ENCODE results near the gene MESD. TPM values are rescaled to one million over a fixed set of nuclear protein-coding genes. Genes with fewer than 3 reads are reported as not detected.

MESD gene
- polyA plus RNA-seq, 1 of the 3 experiments (the other 2 are of a cell fraction) = 15.2 TPM

DNA sequence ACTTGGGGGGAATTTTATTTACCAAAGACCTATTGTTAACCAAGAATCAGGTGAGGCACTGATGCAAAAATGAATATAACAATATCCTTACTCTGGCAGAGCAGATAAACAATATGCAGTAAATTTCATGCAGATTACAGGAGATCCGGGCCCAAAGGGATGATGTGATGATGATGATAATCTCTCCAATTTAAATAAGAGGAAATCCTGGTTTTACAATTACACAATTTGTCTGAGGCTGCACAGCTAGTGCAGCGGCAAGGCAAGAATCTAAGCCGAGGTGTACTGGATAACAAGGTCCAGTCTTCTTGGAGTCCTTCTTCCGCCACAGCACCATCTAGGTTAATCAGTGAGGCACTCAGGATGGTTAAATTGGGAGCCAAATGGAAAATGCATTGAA, 2.4 kb upstream of the MESD start:
- Histone ChIP-seq H3F3A (replicated peaks; ENCODE audit: insufficient read depth) (no peaks in the 10 kb centered on the region), H3K4me3 (ENCODE audit: low read depth in 2 of 2, low read length in 1 of 2) (no peak overlapping the region), H3K9me2 (no peaks in the 10 kb centered on the region), H3K36me3 (replicated peaks in 1 of 2; ENCODE audit: control insufficient read depth in 1 of 2, insufficient read depth in 2 of 2, low read length in 1 of 2) (no peaks in the 10 kb centered on the region), H3K79me2 (ENCODE audit: insufficient read depth) (peaks cover 25% of the 10 kb centered on the region), H4K20me1 (ENCODE audit: insufficient read depth) (no peaks in the 10 kb centered on the region), H3K9ac (no peak overlapping the region), H2AFZ (ENCODE audit: low read depth) (no peak overlapping the region), H3K4me1 (ENCODE audit: control insufficient read depth in 1 of 2, insufficient read depth in 2 of 2, low read depth in 1 of 2, low read length in 1 of 2) (peaks cover 0 to 8% of the 10 kb centered on the region in 2 experiments; a peak in 2 of 4 replicates), H3K9me3 (no peaks in the 10 kb centered on the region), H3K27ac (ENCODE audit: low read depth in 2 of 2, low read length in 1 of 2) (no peak overlapping the region), H3K27me3 (ENCODE audit: insufficient read depth) (no peaks in the 10 kb centered on the region), H3K4me2 (no peak overlapping the region)
- POLR2A ChIA-PET = no interaction called here
- DNase-seq = no peak
- CTCF ChIA-PET = interaction anchor here (0.6 to 1.7 kb wide), 5 partner anchors 10 to 560 kb away, joined by 3 to 5 read pairs (median 3); no protein-coding TSS in a partner anchor
- WGBS (ENCODE audit: low lambda C conversion rate) = 73% methylated on average over 4 of the region's 4 CpGs
- TF ChIP-seq EP300 (IDR thresholded peaks at IDR 0.05; ENCODE audit: borderline replicate concordance in 1 of 2, low read depth in 1 of 2, low read length in 1 of 2) (no peak), TEAD4 (IDR thresholded peaks at IDR 0.05; ENCODE audit: borderline replicate concordance, insufficient read depth) (no peak), ELF1 (IDR thresholded peaks at IDR 0.05) (no peak), EZH2phosphoT487 (IDR thresholded peaks at IDR 0.05; ENCODE audit: borderline replicate concordance, low read depth) (no peak), NFIC (IDR thresholded peaks at IDR 0.05; ENCODE audit: borderline replicate concordance) (no peak), POLR2AphosphoS5 (IDR thresholded peaks at IDR 0.05; ENCODE audit: low read depth, low read length) (no peak), MXI1 (IDR thresholded peaks at IDR 0.05; ENCODE audit: low read depth, low read length) (no peak), TAF1 (IDR thresholded peaks at IDR 0.05; ENCODE audit: borderline replicate concordance, low read depth, low read length) (no peak), MEF2A (IDR thresholded peaks at IDR 0.05; ENCODE audit: borderline replicate concordance, low read depth) (no peak), TCF12 (IDR thresholded peaks at IDR 0.05) (no peak), GABPA (IDR thresholded peaks at IDR 0.05; ENCODE audit: low read depth) (no peak), FOXJ3 (CRISPR knock-in tag; IDR thresholded peaks at IDR 0.05) (no peak), RCOR1 (IDR thresholded peaks at IDR 0.05; ENCODE audit: low read length) (no peak)
- TF ChIP-seq, protein P1, sequence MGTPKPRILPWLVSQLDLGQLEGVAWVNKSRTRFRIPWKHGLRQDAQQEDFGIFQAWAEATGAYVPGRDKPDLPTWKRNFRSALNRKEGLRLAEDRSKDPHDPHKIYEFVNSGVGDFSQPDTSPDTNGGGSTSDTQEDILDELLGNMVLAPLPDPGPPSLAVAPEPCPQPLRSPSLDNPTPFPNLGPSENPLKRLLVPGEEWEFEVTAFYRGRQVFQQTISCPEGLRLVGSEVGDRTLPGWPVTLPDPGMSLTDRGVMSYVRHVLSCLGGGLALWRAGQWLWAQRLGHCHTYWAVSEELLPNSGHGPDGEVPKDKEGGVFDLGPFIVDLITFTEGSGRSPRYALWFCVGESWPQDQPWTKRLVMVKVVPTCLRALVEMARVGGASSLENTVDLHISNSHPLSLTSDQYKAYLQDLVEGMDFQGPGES (IDR thresholded peaks at IDR 0.05; ENCODE audit: low read depth, low read length) = no peak
- TF ChIP-seq, protein P2, sequence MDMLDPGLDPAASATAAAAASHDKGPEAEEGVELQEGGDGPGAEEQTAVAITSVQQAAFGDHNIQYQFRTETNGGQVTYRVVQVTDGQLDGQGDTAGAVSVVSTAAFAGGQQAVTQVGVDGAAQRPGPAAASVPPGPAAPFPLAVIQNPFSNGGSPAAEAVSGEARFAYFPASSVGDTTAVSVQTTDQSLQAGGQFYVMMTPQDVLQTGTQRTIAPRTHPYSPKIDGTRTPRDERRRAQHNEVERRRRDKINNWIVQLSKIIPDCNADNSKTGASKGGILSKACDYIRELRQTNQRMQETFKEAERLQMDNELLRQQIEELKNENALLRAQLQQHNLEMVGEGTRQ (IDR thresholded peaks at IDR 0.05; ENCODE audit: borderline replicate concordance, low read depth, low read length) = no peak

DNA sequence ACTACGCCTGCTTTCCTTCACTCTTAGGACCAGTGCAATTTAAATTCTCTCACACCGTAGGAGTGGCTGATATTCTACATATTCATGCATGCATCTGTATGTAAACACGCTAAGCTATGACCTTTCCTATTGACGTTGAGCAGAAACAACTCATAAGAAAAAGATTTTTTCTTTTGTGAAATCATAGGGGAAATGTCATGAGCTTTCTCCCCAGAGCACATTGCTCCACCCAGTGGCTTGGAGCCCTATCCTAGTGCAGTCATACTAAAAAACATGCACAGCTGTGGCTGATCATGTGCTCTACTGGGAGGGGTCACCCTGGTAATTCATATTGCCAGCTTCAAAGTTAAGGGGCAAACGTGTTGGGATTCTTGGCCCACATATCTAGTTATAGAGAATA, 1.8 kb upstream of the MESD start:
- no peaks in the 10 kb centered on the region for H3K9me2 ChIP-seq
- no peaks in the 10 kb centered on the region for H3K27me3 ChIP-seq (ENCODE audit: insufficient read depth)
- no peak for DNase-seq
- no peak overlapping the region for H3K9ac ChIP-seq
- H3K79me2 ChIP-seq (ENCODE audit: insufficient read depth) = peaks cover 31% of the 10 kb centered on the region
- ChIA-PET POLR2A (interaction anchor here (1.4 to 1.6 kb wide), 2 partner anchors 9 to 11 kb away, joined by 3 to 8 read pairs; partner anchors contain the start of gene TLNRD1), CTCF (interaction anchor here (0.6 to 1.7 kb wide), 6 partner anchors 14 to 559 kb away, joined by 3 to 6 read pairs (median 4); no protein-coding TSS in a partner anchor)
- no peak overlapping the region for H3K4me3 ChIP-seq (ENCODE audit: low read depth in 2 of 2, low read length in 1 of 2)
- H3K27ac ChIP-seq (ENCODE audit: low read depth in 2 of 2, low read length in 1 of 2) = no peak overlapping the region
- no peaks in the 10 kb centered on the region for H3F3A ChIP-seq (replicated peaks; ENCODE audit: insufficient read depth)
- H3K4me1 ChIP-seq (ENCODE audit: control insufficient read depth in 1 of 2, insufficient read depth in 2 of 2, low read depth in 1 of 2, low read length in 1 of 2) = peaks cover 0 to 11% of the 10 kb centered on the region in 2 experiments; a peak in 2 of 4 replicates
- no peak overlapping the region for H2AFZ ChIP-seq (ENCODE audit: low read depth)
- WGBS (ENCODE audit: low lambda C conversion rate) = 73% methylated on average over 5 of the region's 5 CpGs
- no peaks in the 10 kb centered on the region for H3K9me3 ChIP-seq
- H3K4me2 ChIP-seq = no peak overlapping the region
- H3K36me3 ChIP-seq (replicated peaks in 1 of 2; ENCODE audit: control insufficient read depth in 1 of 2, insufficient read depth in 2 of 2, low read length in 1 of 2) = no peaks in the 10 kb centered on the region
- H4K20me1 ChIP-seq (ENCODE audit: insufficient read depth) = no peaks in the 10 kb centered on the region
- no peak for TF ChIP-seq RCOR1 (IDR thresholded peaks at IDR 0.05; ENCODE audit: low read length)
- no peak for TF ChIP-seq RAD21 (IDR thresholded peaks at IDR 0.05; ENCODE audit: low read length)
- no peak for TF ChIP-seq FOXJ3 (CRISPR knock-in tag; IDR thresholded peaks at IDR 0.05)
- no peak for TF ChIP-seq NRF1 (IDR thresholded peaks at IDR 0.05; ENCODE audit: low read depth, low read length)
- TF ChIP-seq, protein P1 (IDR thresholded peaks at IDR 0.05; ENCODE audit: low read depth, low read length) = no peak
- no peak for TF ChIP-seq EZH2phosphoT487 (IDR thresholded peaks at IDR 0.05; ENCODE audit: borderline replicate concordance, low read depth)
- no peak for TF ChIP-seq ELF1 (IDR thresholded peaks at IDR 0.05)
- TF ChIP-seq YY1 (IDR thresholded peaks at IDR 0.05; ENCODE audit: low read depth) = no peak
- TF ChIP-seq FOSL2 (IDR thresholded peaks at IDR 0.05; ENCODE audit: borderline replicate concordance, low read depth) = no peak
- TF ChIP-seq, protein P3, sequence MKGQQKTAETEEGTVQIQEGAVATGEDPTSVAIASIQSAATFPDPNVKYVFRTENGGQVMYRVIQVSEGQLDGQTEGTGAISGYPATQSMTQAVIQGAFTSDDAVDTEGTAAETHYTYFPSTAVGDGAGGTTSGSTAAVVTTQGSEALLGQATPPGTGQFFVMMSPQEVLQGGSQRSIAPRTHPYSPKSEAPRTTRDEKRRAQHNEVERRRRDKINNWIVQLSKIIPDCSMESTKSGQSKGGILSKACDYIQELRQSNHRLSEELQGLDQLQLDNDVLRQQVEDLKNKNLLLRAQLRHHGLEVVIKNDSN (IDR thresholded peaks at IDR 0.05; ENCODE audit: borderline replicate concordance, low read depth) = no peak; the same call in 1 of the 2 replicates
- TF ChIP-seq JUND (IDR thresholded peaks at IDR 0.05) = no peak
- no peak for TF ChIP-seq FOXM1 (IDR thresholded peaks at IDR 0.05; ENCODE audit: low read depth)
